IPS-20b (cell line): ENCODE data around the gene C17orf58.

Experiments used
- H3K27ac ChIP-seq: one replicate; pipeline ENCODE4 v1.5.1; 2013; ENCODE audit warnings: low read length
- H3K27me3 ChIP-seq: 2 replicates; pipeline ENCODE4 v1.6.1; 2013; ENCODE audit warnings: mild to moderate bottlenecking, low read length, inconsistent platforms; ENCODE audit not compliant: insufficient read depth
- H3K36me3 ChIP-seq: 2 replicates; pipeline ENCODE4 v1.6.1; 2013; ENCODE audit warnings: low read depth, mild to moderate bottlenecking, inconsistent platforms, low read length, moderate library complexity; ENCODE audit not compliant: insufficient read depth
- H3K4me1 ChIP-seq: 2 replicates; pipeline ENCODE4 v1.6.1; 2013; ENCODE audit warnings: mild to moderate bottlenecking, control low read depth, inconsistent platforms, low read length, moderate library complexity; ENCODE audit not compliant: insufficient read depth
- H3K4me3 ChIP-seq: 2 replicates; pipeline ENCODE4 v1.5.1; 2013; ENCODE audit warnings: mild to moderate bottlenecking, low read length, inconsistent platforms
- H3K9ac ChIP-seq: 2 replicates; pipeline ENCODE4 v1.6.1; 2013; ENCODE audit warnings: low read depth, mild to moderate bottlenecking, inconsistent platforms, low read length, moderate library complexity
- H3K9me3 ChIP-seq: 2 replicates; pipeline ENCODE4 v1.6.1; 2013; ENCODE audit warnings: mild to moderate bottlenecking, low read depth, low read length, inconsistent platforms; ENCODE audit not compliant: insufficient read depth

C17orf58 gene

DNA sequence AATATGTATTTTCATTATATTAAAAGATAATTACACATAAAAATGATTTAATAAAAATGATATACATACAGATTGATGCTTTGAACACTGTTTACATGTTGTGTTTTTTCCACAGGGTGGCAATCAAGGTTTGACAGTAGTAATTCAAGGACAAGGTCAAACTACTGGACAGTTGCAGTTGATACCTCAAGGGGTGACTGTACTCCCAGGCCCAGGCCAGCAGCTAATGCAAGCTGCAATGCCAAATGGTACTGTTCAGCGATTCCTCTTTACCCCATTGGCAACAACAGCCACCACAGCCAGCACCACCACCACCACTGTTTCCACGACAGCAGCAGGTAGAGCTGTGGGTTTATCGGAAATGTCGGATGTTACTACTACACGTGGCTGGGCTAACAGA, 52.2 kb downstream of the C17orf58 start:
- Histone ChIP-seq H3K27ac (no peak overlapping the region), H3K9ac (no peak overlapping the region), H3K36me3 (peaks cover 100% of the 10 kb centered on the region), H3K4me3 (no peak overlapping the region), H3K4me1 (no peaks in the 10 kb centered on the region), H3K9me3 (no peaks in the 10 kb centered on the region; the same call in 1 of the 2 replicates), H3K27me3 (no peaks in the 10 kb centered on the region)

DNA sequence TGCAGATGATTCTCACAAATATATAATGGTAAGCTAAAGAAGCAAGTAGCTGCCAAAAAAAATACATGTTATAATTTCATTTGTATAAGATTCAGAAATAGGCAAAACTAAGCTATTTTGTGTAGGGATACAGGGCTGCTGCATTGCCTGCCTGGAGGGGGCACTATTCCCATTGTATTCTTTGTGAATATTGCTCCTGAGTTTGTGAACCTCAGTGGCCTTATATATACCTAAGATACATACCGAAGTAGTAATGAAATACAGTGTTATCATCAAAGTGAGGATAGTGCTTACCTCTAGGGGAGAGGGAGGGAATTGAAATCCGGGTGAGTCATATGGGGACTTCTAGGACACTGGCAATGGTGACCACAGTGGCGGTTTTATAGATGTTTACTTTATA, 53.5 kb downstream of the C17orf58 start:
- no peak overlapping the region for H3K4me3 ChIP-seq
- no peak overlapping the region for H3K27ac ChIP-seq
- H3K36me3 ChIP-seq = peaks cover 100% of the 10 kb centered on the region
- no peaks in the 10 kb centered on the region for H3K4me1 ChIP-seq
- no peak overlapping the region for H3K9ac ChIP-seq
- H3K9me3 ChIP-seq = no peaks in the 10 kb centered on the region; the same call in 1 of the 2 replicates
- H3K27me3 ChIP-seq = no peaks in the 10 kb centered on the region
